GM19467 (cell line): ENCODE results near the gene GFAP.
"Not testable (repeated sequence)": the region's sequence is repeated elsewhere in the genome, so short reads cannot be mapped to it uniquely, and the experiment has no call there.

Source experiments
- ATAC-seq: cut with Tn5 transposase; IDR thresholded peaks from one replicate; pipeline ENCODE4 v1.9.1; 2021; ENCODE audit warnings: mild to moderate bottlenecking, moderate library complexity; ENCODE audit not compliant: unreplicated experiment

The GFAP gene

GRCh38 chr17:44915321-44915726 is at the start of gene GFAP:
Gene GFAP, minus strand, starts transcription at chr17:44915500. Its CDS starts 14 bp downstream, at chr17:44915486.
- ATAC-seq = no peak

GRCh38 chr17:44961921-44962350 is 46.6 kb upstream of the GFAP start:
- ATAC-seq = no peak

- no peak for ATAC-seq
Measured at GRCh38 chr17:44960691-44961090, 45.4 kb upstream of the GFAP start.

- no peak for ATAC-seq
Measured at GRCh38 chr17:44959821-44960531, 44.7 kb upstream of the GFAP start.

GRCh38 chr17:44956998-44957981 is 42.0 kb upstream of the GFAP start:
- no peak for ATAC-seq

- ATAC-seq = no peak
Measured at GRCh38 chr17:44955674-44956425, 40.5 kb upstream of the GFAP start.

GRCh38 chr17:44952946-44953475 is 37.7 kb upstream of the GFAP start:
- no peak for ATAC-seq

GRCh38 chr17:44948315-44948795 is 33.1 kb upstream of the GFAP start:
- ATAC-seq = no peak

GRCh38 chr17:44947461-44948314 is 32.4 kb upstream of the GFAP start, which contains the start of gene KIF18B:
Gene KIF18B, minus strand, starts transcription at chr17:44947773. Its CDS starts 11,429 bp downstream, at chr17:44936344.
- peak; percentile 85 for ATAC-seq

- ATAC-seq = not testable (repeated sequence)
Measured at GRCh38 chr17:44945652-44946051, 30.4 kb upstream of the GFAP start.

- no peak for ATAC-seq
Measured at GRCh38 chr17:44942456-44942855, 27.2 kb upstream of the GFAP start.

GRCh38 chr17:44941712-44942331 is 26.5 kb upstream of the GFAP start:
- ATAC-seq = no peak

- ATAC-seq = no peak
Measured at GRCh38 chr17:44940768-44941167, 25.5 kb upstream of the GFAP start.

GRCh38 chr17:44940317-44940716 is 25.0 kb upstream of the GFAP start:
- no peak for ATAC-seq

GRCh38 chr17:44935116-44935515 is 19.8 kb upstream of the GFAP start:
- ATAC-seq = no peak

- no peak for ATAC-seq
Measured at GRCh38 chr17:44934745-44935105, 19.4 kb upstream of the GFAP start.

GRCh38 chr17:44933824-44934744 is 18.8 kb upstream of the GFAP start:
- no peak for ATAC-seq

- no peak for ATAC-seq
Measured at GRCh38 chr17:44932787-44933097, 17.4 kb upstream of the GFAP start.
